ENCODE data around the gene BZW1.

The BZW1 gene

DNA sequence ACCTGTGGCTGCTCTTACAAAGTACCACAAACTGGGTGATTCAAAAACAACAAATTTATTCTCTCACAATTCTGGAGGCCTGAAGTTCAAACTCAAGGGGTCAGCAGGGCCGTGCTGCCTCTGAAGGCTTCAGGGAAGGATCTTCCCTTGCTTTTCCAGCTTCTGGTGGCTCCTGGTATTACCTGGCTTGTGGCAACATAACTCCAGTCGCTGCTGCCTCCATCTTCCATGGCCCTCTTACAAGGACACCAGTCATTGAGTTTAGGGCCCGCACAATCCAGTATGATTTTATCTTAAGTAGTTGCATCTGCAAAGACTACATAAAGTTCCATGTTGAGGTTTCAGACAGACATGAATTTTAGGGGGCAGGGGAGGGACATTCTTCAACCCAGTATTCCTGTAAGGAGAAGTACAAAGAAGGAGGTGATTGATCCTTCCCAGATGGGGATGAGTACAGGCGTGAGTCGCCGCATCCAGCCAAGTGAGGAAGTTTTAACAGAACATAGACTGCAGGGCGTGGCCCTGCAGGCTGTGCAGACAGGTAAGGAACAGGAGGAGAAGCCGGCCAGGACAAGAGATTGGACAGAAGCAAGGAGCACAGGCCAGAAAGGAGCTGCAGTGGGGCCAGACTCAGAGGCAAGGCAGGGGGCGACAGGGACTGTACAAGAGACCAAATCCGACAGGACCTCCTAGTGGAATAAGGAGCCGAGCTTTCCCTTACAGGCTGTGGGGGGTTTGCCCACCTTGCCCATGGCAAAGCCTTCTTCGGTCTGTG lies 44.4 kb upstream of the BZW1 start:
- TF ChIP-seq, protein P1, sequence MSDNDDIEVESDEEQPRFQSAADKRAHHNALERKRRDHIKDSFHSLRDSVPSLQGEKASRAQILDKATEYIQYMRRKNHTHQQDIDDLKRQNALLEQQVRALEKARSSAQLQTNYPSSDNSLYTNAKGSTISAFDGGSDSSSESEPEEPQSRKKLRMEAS (IDR thresholded peaks at IDR 0.05) = no peak
- TF ChIP-seq TCF12 (IDR thresholded peaks at IDR 0.05; ENCODE audit: low read depth) (no peak), TAF1 (IDR thresholded peaks at IDR 0.05; ENCODE audit: low read depth) (no peak), FOXM1 (IDR thresholded peaks at IDR 0.05; ENCODE audit: borderline replicate concordance, low read depth) (no peak)

DNA sequence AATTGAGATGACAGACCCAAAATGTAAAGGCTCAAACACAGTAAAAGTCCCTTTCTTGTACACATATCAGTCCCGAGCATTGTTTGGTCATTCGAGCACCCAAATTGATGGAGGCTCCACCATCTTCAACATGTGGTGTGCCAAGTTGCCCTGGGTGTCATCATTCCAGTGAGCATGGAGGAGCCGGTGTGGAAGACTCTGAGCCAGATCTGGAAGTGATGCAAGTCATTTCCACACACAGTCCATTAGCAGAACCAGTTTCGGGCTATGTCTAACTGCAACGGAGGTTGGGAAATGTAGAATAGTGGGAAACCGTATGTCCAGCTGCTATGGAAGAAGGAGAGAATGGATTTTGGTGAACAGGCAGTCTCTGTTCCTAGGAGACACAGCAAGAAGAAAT lies 40.9 kb upstream of the BZW1 start:
- TF ChIP-seq CEBPB (IDR thresholded peaks at IDR 0.05) (no peak), FOXM1 (IDR thresholded peaks at IDR 0.05; ENCODE audit: borderline replicate concordance, low read depth) (no peak), RAD21 (IDR thresholded peaks at IDR 0.05; ENCODE audit: low read depth) (no peak), ZBTB7A (IDR thresholded peaks at IDR 0.05; ENCODE audit: low read depth) (no peak), NFIC (IDR thresholded peaks at IDR 0.05) (no peak), TEAD4 (IDR thresholded peaks at IDR 0.05) (no peak), YY1 (IDR thresholded peaks at IDR 0.05; ENCODE audit: low read depth) (no peak), TAF1 (IDR thresholded peaks at IDR 0.05; ENCODE audit: low read depth) (no peak), EP300 (IDR thresholded peaks at IDR 0.05; ENCODE audit: borderline replicate concordance) (no peak), TCF12 (IDR thresholded peaks at IDR 0.05; ENCODE audit: low read depth) (no peak)
- TF ChIP-seq, protein P2, sequence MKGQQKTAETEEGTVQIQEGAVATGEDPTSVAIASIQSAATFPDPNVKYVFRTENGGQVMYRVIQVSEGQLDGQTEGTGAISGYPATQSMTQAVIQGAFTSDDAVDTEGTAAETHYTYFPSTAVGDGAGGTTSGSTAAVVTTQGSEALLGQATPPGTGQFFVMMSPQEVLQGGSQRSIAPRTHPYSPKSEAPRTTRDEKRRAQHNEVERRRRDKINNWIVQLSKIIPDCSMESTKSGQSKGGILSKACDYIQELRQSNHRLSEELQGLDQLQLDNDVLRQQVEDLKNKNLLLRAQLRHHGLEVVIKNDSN (IDR thresholded peaks at IDR 0.05) = no peak
- TF ChIP-seq, protein P1 (IDR thresholded peaks at IDR 0.05) = no peak
- TF ChIP-seq, protein P3, sequence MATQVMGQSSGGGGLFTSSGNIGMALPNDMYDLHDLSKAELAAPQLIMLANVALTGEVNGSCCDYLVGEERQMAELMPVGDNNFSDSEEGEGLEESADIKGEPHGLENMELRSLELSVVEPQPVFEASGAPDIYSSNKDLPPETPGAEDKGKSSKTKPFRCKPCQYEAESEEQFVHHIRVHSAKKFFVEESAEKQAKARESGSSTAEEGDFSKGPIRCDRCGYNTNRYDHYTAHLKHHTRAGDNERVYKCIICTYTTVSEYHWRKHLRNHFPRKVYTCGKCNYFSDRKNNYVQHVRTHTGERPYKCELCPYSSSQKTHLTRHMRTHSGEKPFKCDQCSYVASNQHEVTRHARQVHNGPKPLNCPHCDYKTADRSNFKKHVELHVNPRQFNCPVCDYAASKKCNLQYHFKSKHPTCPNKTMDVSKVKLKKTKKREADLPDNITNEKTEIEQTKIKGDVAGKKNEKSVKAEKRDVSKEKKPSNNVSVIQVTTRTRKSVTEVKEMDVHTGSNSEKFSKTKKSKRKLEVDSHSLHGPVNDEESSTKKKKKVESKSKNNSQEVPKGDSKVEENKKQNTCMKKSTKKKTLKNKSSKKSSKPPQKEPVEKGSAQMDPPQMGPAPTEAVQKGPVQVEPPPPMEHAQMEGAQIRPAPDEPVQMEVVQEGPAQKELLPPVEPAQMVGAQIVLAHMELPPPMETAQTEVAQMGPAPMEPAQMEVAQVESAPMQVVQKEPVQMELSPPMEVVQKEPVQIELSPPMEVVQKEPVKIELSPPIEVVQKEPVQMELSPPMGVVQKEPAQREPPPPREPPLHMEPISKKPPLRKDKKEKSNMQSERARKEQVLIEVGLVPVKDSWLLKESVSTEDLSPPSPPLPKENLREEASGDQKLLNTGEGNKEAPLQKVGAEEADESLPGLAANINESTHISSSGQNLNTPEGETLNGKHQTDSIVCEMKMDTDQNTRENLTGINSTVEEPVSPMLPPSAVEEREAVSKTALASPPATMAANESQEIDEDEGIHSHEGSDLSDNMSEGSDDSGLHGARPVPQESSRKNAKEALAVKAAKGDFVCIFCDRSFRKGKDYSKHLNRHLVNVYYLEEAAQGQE (IDR thresholded peaks at IDR 0.05; ENCODE audit: low read depth) = no peak

DNA sequence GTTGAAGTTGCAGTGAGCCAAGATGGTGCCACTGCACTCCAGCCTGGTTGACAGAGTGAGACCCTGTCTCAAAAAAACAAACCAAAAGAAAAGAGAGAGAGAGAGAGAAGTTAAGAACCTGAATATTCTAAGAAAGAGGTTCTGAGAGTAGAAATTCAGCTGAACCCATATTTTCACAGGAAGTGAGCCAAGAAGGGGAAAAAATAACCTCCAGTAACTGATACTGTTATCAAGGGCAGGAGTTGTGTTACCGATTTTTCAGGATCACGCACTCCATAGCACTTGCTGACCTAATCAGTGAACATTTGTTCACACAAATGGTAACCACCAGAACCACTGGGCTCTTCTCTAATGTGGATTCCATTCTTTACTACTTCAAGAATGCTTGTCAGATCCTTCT lies 39.1 kb upstream of the BZW1 start:
- TF ChIP-seq, protein P1 (IDR thresholded peaks at IDR 0.05) = no peak
- TF ChIP-seq EP300 (IDR thresholded peaks at IDR 0.05; ENCODE audit: borderline replicate concordance) (no peak), EGR1 (IDR thresholded peaks at IDR 0.05) (no peak), FOXM1 (IDR thresholded peaks at IDR 0.05; ENCODE audit: borderline replicate concordance, low read depth) (no peak), CEBPB (IDR thresholded peaks at IDR 0.05) (no peak)

DNA sequence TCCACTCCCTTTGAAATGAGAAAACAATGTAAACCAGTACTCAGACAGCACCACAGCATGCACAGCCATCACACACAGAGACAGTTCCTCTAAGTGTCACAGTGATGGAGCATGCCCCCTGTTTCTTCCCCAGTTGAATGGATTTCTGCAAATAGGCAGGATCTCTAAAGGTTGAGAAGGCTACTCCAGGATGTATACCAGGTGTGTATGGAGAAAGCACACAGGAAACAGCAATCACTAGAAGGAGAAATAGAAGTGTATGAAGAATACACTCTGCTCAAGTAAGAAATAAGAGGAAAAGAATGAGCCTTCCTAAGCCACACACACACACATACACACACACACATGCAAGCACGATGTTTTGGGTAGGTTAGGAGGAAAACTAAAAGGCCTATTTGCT lies 38.6 kb upstream of the BZW1 start:
- TF ChIP-seq TAF1 (IDR thresholded peaks at IDR 0.05; ENCODE audit: low read depth) = no peak
- TF ChIP-seq EGR1 (IDR thresholded peaks at IDR 0.05) = no peak
- TF ChIP-seq TCF12 (IDR thresholded peaks at IDR 0.05; ENCODE audit: low read depth) = no peak

DNA sequence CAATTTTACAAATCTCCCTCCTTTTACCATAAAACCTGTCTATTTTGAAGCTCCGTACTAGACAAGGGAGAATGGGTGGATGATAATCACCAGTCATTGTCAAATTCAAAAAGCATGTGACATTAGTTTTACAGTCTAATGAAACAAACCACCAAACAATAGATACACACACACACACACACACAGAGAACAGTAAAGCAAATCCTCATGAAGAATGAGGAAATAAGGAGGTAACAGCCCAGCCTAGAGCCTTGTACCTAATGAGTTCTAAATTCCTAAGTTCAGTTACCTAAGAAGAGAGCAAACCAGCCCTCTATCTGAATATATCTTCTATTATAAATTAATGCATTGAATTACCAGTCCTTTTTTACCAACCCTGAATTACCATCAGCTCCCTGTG lies 36.8 kb upstream of the BZW1 start:
- no peak for TF ChIP-seq NFIC (IDR thresholded peaks at IDR 0.05)
- TF ChIP-seq RAD21 (IDR thresholded peaks at IDR 0.05; ENCODE audit: low read depth) = no peak
- TF ChIP-seq, protein P3 (IDR thresholded peaks at IDR 0.05; ENCODE audit: low read depth) = no peak
- TF ChIP-seq TCF12 (IDR thresholded peaks at IDR 0.05; ENCODE audit: low read depth) = no peak
- TF ChIP-seq ZBTB7A (IDR thresholded peaks at IDR 0.05; ENCODE audit: low read depth) = no peak
- TF ChIP-seq CEBPB (IDR thresholded peaks at IDR 0.05) = no peak
- no peak for TF ChIP-seq EGR1 (IDR thresholded peaks at IDR 0.05)
- TF ChIP-seq EP300 (IDR thresholded peaks at IDR 0.05; ENCODE audit: borderline replicate concordance) = no peak
- TF ChIP-seq YY1 (IDR thresholded peaks at IDR 0.05; ENCODE audit: low read depth) = no peak
- no peak for TF ChIP-seq TAF1 (IDR thresholded peaks at IDR 0.05; ENCODE audit: low read depth)
- TF ChIP-seq, protein P1 (IDR thresholded peaks at IDR 0.05) = no peak
- no peak for TF ChIP-seq TEAD4 (IDR thresholded peaks at IDR 0.05)
- no peak for TF ChIP-seq FOXM1 (IDR thresholded peaks at IDR 0.05; ENCODE audit: borderline replicate concordance, low read depth)
- TF ChIP-seq CREB1 (IDR thresholded peaks at IDR 0.05; ENCODE audit: low read depth) = no peak
- TF ChIP-seq, protein P2 (IDR thresholded peaks at IDR 0.05) = no peak

DNA sequence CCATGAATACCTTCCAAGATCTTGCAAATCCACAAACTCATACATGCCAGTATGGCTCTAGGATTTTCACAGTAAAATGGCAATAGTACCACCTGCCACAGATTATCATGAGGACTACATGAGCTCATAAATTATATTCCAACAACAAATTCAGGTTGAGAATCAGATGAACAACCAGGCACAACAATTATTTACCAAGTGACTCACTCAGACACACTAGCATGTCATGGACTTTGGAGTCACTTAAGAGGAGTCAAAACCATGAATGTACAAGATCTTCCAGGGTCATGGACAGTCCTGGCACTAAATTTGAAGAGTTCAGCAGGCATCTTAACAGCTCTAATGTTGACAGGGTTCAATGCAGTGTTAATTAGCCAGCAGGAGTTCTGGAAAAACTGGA lies 34.4 kb upstream of the BZW1 start:
- TF ChIP-seq YY1 (IDR thresholded peaks at IDR 0.05; ENCODE audit: low read depth) (no peak), TEAD4 (IDR thresholded peaks at IDR 0.05) (no peak), TCF12 (IDR thresholded peaks at IDR 0.05; ENCODE audit: low read depth) (no peak), FOXM1 (IDR thresholded peaks at IDR 0.05; ENCODE audit: borderline replicate concordance, low read depth) (no peak), TAF1 (IDR thresholded peaks at IDR 0.05; ENCODE audit: low read depth) (no peak)

All from Ishikawa (cell line).